Measurements from ENCODE around the gene TRAPPC1. TPM values are rescaled to one million over a fixed set of nuclear protein-coding genes. Genes with fewer than 3 reads are reported as not detected.
A peak's percentile ranks its signal among the peaks of the same experiment; 100 is the strongest.

TRAPPC1 gene
- polyA plus RNA-seq, 10 donors = 71.2 to 102 (median 82.0) TPM

DNA sequence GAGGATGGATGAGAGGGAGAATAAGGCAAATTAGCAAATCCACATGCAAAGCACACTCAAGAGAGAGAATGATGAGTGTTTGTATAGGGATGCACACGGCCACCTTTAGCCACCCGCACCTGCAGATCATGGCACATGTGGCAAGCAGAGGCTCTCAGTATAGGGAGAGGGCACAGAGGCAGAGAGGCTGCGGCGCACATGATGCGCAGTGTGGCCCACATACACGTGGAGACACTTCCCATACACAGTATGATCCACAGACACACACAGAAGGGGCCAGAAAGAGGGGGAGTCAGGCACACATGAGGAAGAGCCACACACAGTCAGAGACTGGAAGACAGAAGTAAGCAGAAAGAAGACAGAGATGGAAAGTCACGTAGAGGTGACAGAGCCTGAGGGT, 49.7 kb downstream of the TRAPPC1 start:
- DNase-seq = no peak

GRCh38 chr17:7881276-7882054, 50.3 kb downstream of the TRAPPC1 start:
- peak in 1 of 3 donors; percentile 40 for DNase-seq

Other genes starting within 250 kb of the TRAPPC1 start
- 10 to 100 TPM; 32.7 to 50.7 (median 37.4) TPM for gene TP53, start 244.5 kb downstream of the TRAPPC1 start, polyA plus RNA-seq (ENCODE audit: insufficient read length in 10 of 10)
- 1 to 10 TPM; 6.2 to 9.5 (median 7.6) TPM for gene WRAP53, start 243.5 kb downstream of the TRAPPC1 start, polyA plus RNA-seq (ENCODE audit: insufficient read length in 10 of 10)
- gene EFNB3, start 226.7 kb downstream of the TRAPPC1 start, polyA plus RNA-seq (ENCODE audit: insufficient read length in 10 of 10) = 10 to 100 TPM in 1 of 10 donors, 1 to 10 TPM in 9; 3.9 to 10.8 (median 5.1) TPM
- 1 to 10 TPM; 2.1 to 7.3 (median 4.6) TPM for gene DNAH2, start 214.2 kb downstream of the TRAPPC1 start, polyA plus RNA-seq (ENCODE audit: insufficient read length in 10 of 10)
- 10 to 100 TPM; 11.6 to 15.5 (median 13.4) TPM for gene KDM6B, start 97.7 kb downstream of the TRAPPC1 start, polyA plus RNA-seq (ENCODE audit: insufficient read length in 10 of 10)
- gene TMEM88, start 76.9 kb downstream of the TRAPPC1 start, polyA plus RNA-seq (ENCODE audit: insufficient read length in 10 of 10) = 10 to 100 TPM; 17.2 to 28.8 (median 20.3) TPM
- gene NAA38, start 74.4 kb downstream of the TRAPPC1 start, polyA plus RNA-seq (ENCODE audit: insufficient read length in 10 of 10) = 10 to 100 TPM; 33.1 to 64.6 (median 47.3) TPM
- gene CYB5D1, start 73.9 kb downstream of the TRAPPC1 start, polyA plus RNA-seq (ENCODE audit: insufficient read length in 10 of 10) = 1 to 10 TPM; 5.4 to 9.5 (median 8.3) TPM
- 100 to 1,000 TPM in 1 of 10 donors, 10 to 100 TPM in 9; 57.4 to 113 (median 80.2) TPM for gene CHD3, start 43.2 kb downstream of the TRAPPC1 start, polyA plus RNA-seq (ENCODE audit: insufficient read length in 10 of 10)
- gene RNF227, start 15.7 kb downstream of the TRAPPC1 start, polyA plus RNA-seq (ENCODE audit: insufficient read length in 10 of 10) = 1 to 10 TPM; 2.0 to 5.5 (median 3.3) TPM
- 1 to 10 TPM; 3.8 to 7.4 (median 4.9) TPM for gene KCNAB3, start 2.1 kb downstream of the TRAPPC1 start, polyA plus RNA-seq (ENCODE audit: insufficient read length in 10 of 10)
- gene CNTROB, start 260 bp upstream of the TRAPPC1 start, polyA plus RNA-seq (ENCODE audit: insufficient read length in 10 of 10) = 10 to 100 TPM; 22.9 to 53.1 (median 31.4) TPM
- gene GUCY2D, start 70.7 kb upstream of the TRAPPC1 start, polyA plus RNA-seq (ENCODE audit: insufficient read length in 10 of 10) = under 1 TPM in 2 of 10 donors, not detected in 8; 0.05 to 0.07 TPM
- under 1 TPM; 0.19 to 0.86 (median 0.40) TPM for gene ALOX15B, start 107.1 kb upstream of the TRAPPC1 start, polyA plus RNA-seq (ENCODE audit: insufficient read length in 10 of 10)
- under 1 TPM in 1 of 10 donors, not detected in 9; 0.38 TPM for gene ALOX12B, start 155.8 kb upstream of the TRAPPC1 start, polyA plus RNA-seq (ENCODE audit: insufficient read length in 10 of 10)
- under 1 TPM in 1 of 10 donors, not detected in 9; 0.05 TPM for gene ALOXE3, start 186.6 kb upstream of the TRAPPC1 start, polyA plus RNA-seq (ENCODE audit: insufficient read length in 10 of 10)
- under 1 TPM in 7 of 10 donors, not detected in 3; 0.11 to 0.27 (median 0.16) TPM for gene HES7, start 192.2 kb upstream of the TRAPPC1 start, polyA plus RNA-seq (ENCODE audit: insufficient read length in 10 of 10)
- 10 to 100 TPM; 31.8 to 90.5 (median 56.4) TPM for gene PER1, start 220.5 kb upstream of the TRAPPC1 start, polyA plus RNA-seq (ENCODE audit: insufficient read length in 10 of 10)
- 10 to 100 TPM; 53.6 to 73.6 (median 59.5) TPM for gene VAMP2, start 231.0 kb upstream of the TRAPPC1 start, polyA plus RNA-seq (ENCODE audit: insufficient read length in 10 of 10)
- 1 to 10 TPM; 4.8 to 7.6 (median 6.3) TPM for gene TMEM107, start 244.4 kb upstream of the TRAPPC1 start, polyA plus RNA-seq (ENCODE audit: insufficient read length in 10 of 10)